HEK293 (cell line): ENCODE results near the gene LRRC27.

ENCODE experiments used
- KLF7 ChIP-seq: fragments of 450-650 bp; formaldehyde crosslinking; IDR thresholded peaks from 2 replicates; pipeline ENCODE4 v1.5.1; 2016; ENCODE audit warnings: missing biosample characterization, missing genetic modification characterization, borderline replicate concordance
- SP2 ChIP-seq: fragments of 450-650 bp; formaldehyde crosslinking; IDR thresholded peaks from 2 replicates; pipeline ENCODE4 v1.5.1; 2016; ENCODE audit warnings: missing biosample characterization, missing genetic modification characterization
- TRIM28 ChIP-seq: IDR thresholded peaks from 2 replicates; pipeline ENCODE4 v1.6.1; 2011; ENCODE audit warnings: low read length, control low read depth, borderline replicate concordance
- WT1 ChIP-seq: fragments of 450-650 bp; formaldehyde crosslinking; IDR thresholded peaks from 2 replicates; pipeline ENCODE4 v1.5.1; 2016; ENCODE audit warnings: missing biosample characterization, missing genetic modification characterization
- ZBTB1 ChIP-seq: fragments of 450-650 bp; formaldehyde crosslinking; IDR thresholded peaks from 2 replicates; pipeline ENCODE4 v1.5.1; 2016; ENCODE audit warnings: missing biosample characterization, missing genetic modification characterization
- ZBTB8A ChIP-seq: fragments of 450-650 bp; formaldehyde crosslinking; IDR thresholded peaks from 2 replicates; pipeline ENCODE4 v1.5.1; 2016; ENCODE audit warnings: missing biosample characterization, missing genetic modification characterization
- ZIC2 ChIP-seq: fragments of 450-650 bp; formaldehyde crosslinking; IDR thresholded peaks from 2 replicates; pipeline ENCODE4 v1.5.1; 2016; ENCODE audit warnings: missing biosample characterization, missing genetic modification characterization
- ZNF10 ChIP-seq: fragments of 450-650 bp; formaldehyde crosslinking; IDR thresholded peaks from 2 replicates; pipeline ENCODE4 v1.5.1; 2017; ENCODE audit warnings: missing biosample characterization, missing genetic modification characterization
- ZNF146 ChIP-seq: fragments of 450-650 bp; formaldehyde crosslinking; IDR thresholded peaks from 2 replicates; pipeline ENCODE4 v1.5.1; 2016; ENCODE audit warnings: missing biosample characterization, missing genetic modification characterization
- ZNF174 ChIP-seq: fragments of 450-650 bp; formaldehyde crosslinking; IDR thresholded peaks from 2 replicates; pipeline ENCODE4 v1.5.0; 2017; ENCODE audit warnings: missing biosample characterization, mild to moderate bottlenecking, missing genetic modification characterization
- ZNF211 ChIP-seq: fragments of 450-650 bp; formaldehyde crosslinking; IDR thresholded peaks from 2 replicates; pipeline ENCODE4 v1.5.1; 2016; ENCODE audit warnings: low read depth, missing biosample characterization, missing genetic modification characterization
- ZNF350 ChIP-seq: fragments of 450-650 bp; formaldehyde crosslinking; IDR thresholded peaks from 2 replicates; pipeline ENCODE4 v1.5.0; 2017; ENCODE audit warnings: missing biosample characterization, mild to moderate bottlenecking, missing genetic modification characterization
- ZNF366 ChIP-seq: fragments of 450-650 bp; formaldehyde crosslinking; conservative IDR thresholded peaks from 2 replicates; pipeline ENCODE4 v1.5.1; 2016; ENCODE audit warnings: missing biosample characterization, missing genetic modification characterization
- ZNF558 ChIP-seq: fragments of 450-650 bp; formaldehyde crosslinking; IDR thresholded peaks from 2 replicates; pipeline ENCODE4 v1.5.1; 2016; ENCODE audit warnings: missing biosample characterization, missing genetic modification characterization
- ZNF600 ChIP-seq: fragments of 450-650 bp; formaldehyde crosslinking; IDR thresholded peaks from 2 replicates; pipeline ENCODE4 v1.5.1; 2016; ENCODE audit warnings: missing biosample characterization, missing genetic modification characterization
- ZNF626 ChIP-seq: fragments of 450-650 bp; sonication (Bioruptor Pico); formaldehyde crosslinking; IDR thresholded peaks from 2 replicates; pipeline ENCODE4 v1.5.1; 2018; ENCODE audit warnings: missing biosample characterization, missing genetic modification characterization, inconsistent platforms
- ZNF629 ChIP-seq: fragments of 450-650 bp; formaldehyde crosslinking; IDR thresholded peaks from 2 replicates; pipeline ENCODE4 v1.5.1; 2017; ENCODE audit warnings: missing biosample characterization, missing genetic modification characterization
- ZNF701 ChIP-seq: fragments of 450-650 bp; formaldehyde crosslinking; IDR thresholded peaks from 2 replicates; pipeline ENCODE4 v1.5.1; 2016; ENCODE audit warnings: missing biosample characterization, missing genetic modification characterization
- ZNF776 ChIP-seq: fragments of 450-650 bp; formaldehyde crosslinking; IDR thresholded peaks from 2 replicates; pipeline ENCODE4 v1.5.0; 2017; ENCODE audit warnings: missing biosample characterization, missing genetic modification characterization, borderline replicate concordance
- ZNF791 ChIP-seq: fragments of 450-650 bp; formaldehyde crosslinking; IDR thresholded peaks from 2 replicates; pipeline ENCODE4 v1.5.1; 2016; ENCODE audit warnings: missing biosample characterization, missing genetic modification characterization
- ZXDB ChIP-seq: fragments of 450-650 bp; formaldehyde crosslinking; IDR thresholded peaks from 2 replicates; pipeline ENCODE4 v1.5.1; 2016; ENCODE audit warnings: missing biosample characterization, missing genetic modification characterization
- TF ChIP-seq, protein P1 (sequence below): fragments of 450-650 bp; formaldehyde crosslinking; IDR thresholded peaks from 2 replicates; pipeline ENCODE4 v1.5.1; 2017; ENCODE audit warnings: missing biosample characterization, missing genetic modification characterization
- TF ChIP-seq, protein P2 (sequence below): fragments of 450-650 bp; formaldehyde crosslinking; IDR thresholded peaks from 2 replicates; pipeline ENCODE4 v1.5.1; 2016; ENCODE audit warnings: missing biosample characterization, missing genetic modification characterization
- TF ChIP-seq, protein P3 (sequence below): fragments of 450-650 bp; formaldehyde crosslinking; IDR thresholded peaks from 2 replicates; pipeline ENCODE4 v1.5.1; 2016; ENCODE audit warnings: missing biosample characterization, missing genetic modification characterization
- TF ChIP-seq, protein P4 (sequence below): fragments of 450-650 bp; formaldehyde crosslinking; IDR thresholded peaks from 2 replicates; pipeline ENCODE4 v1.5.1; 2017; ENCODE audit warnings: missing biosample characterization, missing genetic modification characterization
- TF ChIP-seq, protein P5 (sequence below): fragments of 450-650 bp; formaldehyde crosslinking; IDR thresholded peaks from 2 replicates; pipeline ENCODE4 v1.5.1; 2016; ENCODE audit warnings: missing biosample characterization, missing genetic modification characterization

LRRC27 gene

DNA sequence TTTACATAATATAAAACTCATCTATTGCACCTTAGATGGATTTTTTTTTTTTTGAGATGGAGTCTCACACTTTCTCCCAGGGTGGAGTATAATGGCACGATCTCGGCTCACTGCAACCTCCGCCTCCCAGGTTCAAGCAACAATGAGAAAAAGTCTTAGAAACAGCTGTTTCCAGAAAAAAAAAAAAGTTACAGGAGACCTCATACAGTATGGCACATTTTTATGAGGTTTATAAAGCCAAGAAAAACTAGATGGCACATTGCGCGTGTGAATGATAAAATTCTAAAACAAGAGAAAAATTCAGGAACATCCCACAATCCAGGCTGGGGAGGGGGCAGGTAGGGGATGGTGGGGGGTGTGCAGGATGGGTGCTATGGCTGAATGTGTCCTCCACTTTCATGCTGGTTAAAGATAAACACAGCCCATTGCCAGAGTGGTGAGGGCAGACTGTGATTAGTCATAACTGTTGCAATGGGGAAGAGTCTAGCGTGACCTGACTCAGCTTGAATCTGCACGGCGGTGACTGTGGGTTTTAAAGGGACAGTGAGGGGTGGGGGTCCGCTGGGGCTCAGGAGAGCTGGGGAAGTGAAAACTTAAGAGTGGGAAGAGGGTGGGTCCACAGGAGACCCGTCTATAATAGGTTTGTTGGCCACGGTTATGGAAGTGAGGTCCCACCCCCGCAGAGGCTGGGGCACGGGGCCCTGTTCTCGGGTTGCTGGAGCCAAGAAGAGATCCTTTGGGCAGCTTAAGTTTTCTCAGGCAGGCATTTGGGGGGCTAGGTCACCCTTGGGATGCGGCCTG lies 11.9 kb upstream of the LRRC27 start (continued):
- TF ChIP-seq, protein P1, sequence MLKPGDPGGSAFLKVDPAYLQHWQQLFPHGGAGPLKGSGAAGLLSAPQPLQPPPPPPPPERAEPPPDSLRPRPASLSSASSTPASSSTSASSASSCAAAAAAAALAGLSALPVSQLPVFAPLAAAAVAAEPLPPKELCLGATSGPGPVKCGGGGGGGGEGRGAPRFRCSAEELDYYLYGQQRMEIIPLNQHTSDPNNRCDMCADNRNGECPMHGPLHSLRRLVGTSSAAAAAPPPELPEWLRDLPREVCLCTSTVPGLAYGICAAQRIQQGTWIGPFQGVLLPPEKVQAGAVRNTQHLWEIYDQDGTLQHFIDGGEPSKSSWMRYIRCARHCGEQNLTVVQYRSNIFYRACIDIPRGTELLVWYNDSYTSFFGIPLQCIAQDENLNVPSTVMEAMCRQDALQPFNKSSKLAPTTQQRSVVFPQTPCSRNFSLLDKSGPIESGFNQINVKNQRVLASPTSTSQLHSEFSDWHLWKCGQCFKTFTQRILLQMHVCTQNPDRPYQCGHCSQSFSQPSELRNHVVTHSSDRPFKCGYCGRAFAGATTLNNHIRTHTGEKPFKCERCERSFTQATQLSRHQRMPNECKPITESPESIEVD (tag by site-specific recombination) = peak; percentile 50
- peak; percentile 85 for TF ChIP-seq ZNF600 (tag by site-specific recombination)
- no peak for TF ChIP-seq ZNF174 (tag by site-specific recombination)
- no peak for TF ChIP-seq ZNF558
- no peak for TF ChIP-seq ZXDB
- no peak for TF ChIP-seq ZNF146 (tag by site-specific recombination)
- TF ChIP-seq, protein P2, sequence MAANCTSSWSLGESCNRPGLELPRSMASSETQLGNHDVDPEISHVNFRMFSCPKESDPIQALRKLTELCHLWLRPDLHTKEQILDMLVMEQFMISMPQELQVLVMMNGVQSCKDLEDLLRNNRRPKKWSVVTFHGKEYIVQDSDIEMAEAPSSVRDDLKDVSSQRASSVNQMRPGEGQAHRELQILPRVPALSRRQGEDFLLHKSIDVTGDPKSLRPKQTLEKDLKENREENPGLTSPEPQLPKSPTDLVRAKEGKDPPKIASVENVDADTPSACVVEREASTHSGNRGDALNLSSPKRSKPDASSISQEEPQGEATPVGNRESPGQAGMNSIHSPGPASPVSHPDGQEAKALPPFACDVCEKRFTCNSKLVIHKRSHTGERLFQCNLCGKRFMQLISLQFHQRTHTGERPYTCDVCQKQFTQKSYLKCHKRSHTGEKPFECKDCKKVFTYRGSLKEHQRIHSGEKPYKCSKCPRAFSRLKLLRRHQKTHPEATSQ (tag by site-specific recombination) = no peak
- TF ChIP-seq ZNF791 = no peak
- TF ChIP-seq, protein P3, sequence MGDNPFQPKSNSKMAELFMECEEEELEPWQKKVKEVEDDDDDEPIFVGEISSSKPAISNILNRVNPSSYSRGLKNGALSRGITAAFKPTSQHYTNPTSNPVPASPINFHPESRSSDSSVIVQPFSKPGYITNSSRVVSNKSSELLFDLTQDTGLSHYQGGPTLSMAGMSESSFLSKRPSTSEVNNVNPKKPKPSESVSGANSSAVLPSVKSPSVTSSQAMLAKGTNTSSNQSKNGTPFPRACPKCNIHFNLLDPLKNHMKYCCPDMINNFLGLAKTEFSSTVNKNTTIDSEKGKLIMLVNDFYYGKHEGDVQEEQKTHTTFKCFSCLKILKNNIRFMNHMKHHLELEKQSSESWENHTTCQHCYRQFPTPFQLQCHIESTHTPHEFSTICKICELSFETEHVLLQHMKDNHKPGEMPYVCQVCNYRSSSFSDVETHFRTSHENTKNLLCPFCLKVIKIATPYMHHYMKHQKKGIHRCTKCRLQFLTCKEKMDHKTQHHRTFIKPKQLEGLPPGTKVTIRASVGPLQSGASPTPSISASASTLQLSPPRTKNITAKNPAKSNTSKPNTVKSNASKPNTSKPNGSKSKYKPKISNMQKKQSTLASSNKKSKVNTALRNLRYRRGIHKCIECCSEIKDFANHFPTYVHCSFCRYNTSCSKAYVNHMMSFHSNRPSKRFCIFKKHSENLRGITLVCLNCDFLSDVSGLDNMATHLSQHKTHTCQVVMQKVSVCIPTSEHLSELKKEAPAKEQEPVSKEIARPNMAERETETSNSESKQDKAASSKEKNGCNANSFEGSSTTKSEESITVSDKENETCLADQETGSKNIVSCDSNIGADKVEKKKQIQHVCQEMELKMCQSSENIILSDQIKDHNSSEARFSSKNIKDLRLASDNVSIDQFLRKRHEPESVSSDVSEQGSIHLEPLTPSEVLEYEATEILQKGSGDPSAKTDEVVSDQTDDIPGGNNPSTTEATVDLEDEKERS (tag by site-specific recombination) = no peak
- no peak for TF ChIP-seq ZNF350
- no peak for TF ChIP-seq WT1 (tag by site-specific recombination)
- no peak for TF ChIP-seq ZBTB8A (tag by site-specific recombination)
- TF ChIP-seq SP2 = no peak
- TF ChIP-seq, protein P4, sequence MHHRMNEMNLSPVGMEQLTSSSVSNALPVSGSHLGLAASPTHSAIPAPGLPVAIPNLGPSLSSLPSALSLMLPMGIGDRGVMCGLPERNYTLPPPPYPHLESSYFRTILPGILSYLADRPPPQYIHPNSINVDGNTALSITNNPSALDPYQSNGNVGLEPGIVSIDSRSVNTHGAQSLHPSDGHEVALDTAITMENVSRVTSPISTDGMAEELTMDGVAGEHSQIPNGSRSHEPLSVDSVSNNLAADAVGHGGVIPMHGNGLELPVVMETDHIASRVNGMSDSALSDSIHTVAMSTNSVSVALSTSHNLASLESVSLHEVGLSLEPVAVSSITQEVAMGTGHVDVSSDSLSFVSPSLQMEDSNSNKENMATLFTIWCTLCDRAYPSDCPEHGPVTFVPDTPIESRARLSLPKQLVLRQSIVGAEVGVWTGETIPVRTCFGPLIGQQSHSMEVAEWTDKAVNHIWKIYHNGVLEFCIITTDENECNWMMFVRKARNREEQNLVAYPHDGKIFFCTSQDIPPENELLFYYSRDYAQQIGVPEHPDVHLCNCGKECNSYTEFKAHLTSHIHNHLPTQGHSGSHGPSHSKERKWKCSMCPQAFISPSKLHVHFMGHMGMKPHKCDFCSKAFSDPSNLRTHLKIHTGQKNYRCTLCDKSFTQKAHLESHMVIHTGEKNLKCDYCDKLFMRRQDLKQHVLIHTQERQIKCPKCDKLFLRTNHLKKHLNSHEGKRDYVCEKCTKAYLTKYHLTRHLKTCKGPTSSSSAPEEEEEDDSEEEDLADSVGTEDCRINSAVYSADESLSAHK (tag by site-specific recombination) = 0 out of 2 replicates have a peak, but pooled peaks have one; percentile 49
- no peak for TF ChIP-seq ZNF701 (tag by site-specific recombination)
- no peak for TF ChIP-seq ZNF10
- peak; percentile 30; the same call in 1 of the 2 replicates for TF ChIP-seq ZIC2
- no peak for TF ChIP-seq ZNF366 (tag by site-specific recombination)
- TF ChIP-seq TRIM28 = no peak
- no peak for TF ChIP-seq ZBTB1
- no peak; the same call in 1 of the 2 replicates for TF ChIP-seq ZNF629 (tag by site-specific recombination)
- no peak for TF ChIP-seq KLF7 (tag by site-specific recombination)
- TF ChIP-seq, protein P5, sequence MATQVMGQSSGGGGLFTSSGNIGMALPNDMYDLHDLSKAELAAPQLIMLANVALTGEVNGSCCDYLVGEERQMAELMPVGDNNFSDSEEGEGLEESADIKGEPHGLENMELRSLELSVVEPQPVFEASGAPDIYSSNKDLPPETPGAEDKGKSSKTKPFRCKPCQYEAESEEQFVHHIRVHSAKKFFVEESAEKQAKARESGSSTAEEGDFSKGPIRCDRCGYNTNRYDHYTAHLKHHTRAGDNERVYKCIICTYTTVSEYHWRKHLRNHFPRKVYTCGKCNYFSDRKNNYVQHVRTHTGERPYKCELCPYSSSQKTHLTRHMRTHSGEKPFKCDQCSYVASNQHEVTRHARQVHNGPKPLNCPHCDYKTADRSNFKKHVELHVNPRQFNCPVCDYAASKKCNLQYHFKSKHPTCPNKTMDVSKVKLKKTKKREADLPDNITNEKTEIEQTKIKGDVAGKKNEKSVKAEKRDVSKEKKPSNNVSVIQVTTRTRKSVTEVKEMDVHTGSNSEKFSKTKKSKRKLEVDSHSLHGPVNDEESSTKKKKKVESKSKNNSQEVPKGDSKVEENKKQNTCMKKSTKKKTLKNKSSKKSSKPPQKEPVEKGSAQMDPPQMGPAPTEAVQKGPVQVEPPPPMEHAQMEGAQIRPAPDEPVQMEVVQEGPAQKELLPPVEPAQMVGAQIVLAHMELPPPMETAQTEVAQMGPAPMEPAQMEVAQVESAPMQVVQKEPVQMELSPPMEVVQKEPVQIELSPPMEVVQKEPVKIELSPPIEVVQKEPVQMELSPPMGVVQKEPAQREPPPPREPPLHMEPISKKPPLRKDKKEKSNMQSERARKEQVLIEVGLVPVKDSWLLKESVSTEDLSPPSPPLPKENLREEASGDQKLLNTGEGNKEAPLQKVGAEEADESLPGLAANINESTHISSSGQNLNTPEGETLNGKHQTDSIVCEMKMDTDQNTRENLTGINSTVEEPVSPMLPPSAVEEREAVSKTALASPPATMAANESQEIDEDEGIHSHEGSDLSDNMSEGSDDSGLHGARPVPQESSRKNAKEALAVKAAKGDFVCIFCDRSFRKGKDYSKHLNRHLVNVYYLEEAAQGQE (tag by site-specific recombination) = no peak
- TF ChIP-seq ZNF776 (tag by site-specific recombination) = no peak
- TF ChIP-seq ZNF211 (tag by site-specific recombination) = no peak
- no peak for TF ChIP-seq ZNF626
